GM21381 (cell line): ENCODE data around the gene SPNS3.

Experiments
- ATAC-seq: cut with Tn5 transposase; IDR thresholded peaks from one replicate; pipeline ENCODE4 v1.9.1; 2021; ENCODE audit warnings: mild to moderate bottlenecking, moderate library complexity; ENCODE audit not compliant: unreplicated experiment

Gene SPNS3

DNA sequence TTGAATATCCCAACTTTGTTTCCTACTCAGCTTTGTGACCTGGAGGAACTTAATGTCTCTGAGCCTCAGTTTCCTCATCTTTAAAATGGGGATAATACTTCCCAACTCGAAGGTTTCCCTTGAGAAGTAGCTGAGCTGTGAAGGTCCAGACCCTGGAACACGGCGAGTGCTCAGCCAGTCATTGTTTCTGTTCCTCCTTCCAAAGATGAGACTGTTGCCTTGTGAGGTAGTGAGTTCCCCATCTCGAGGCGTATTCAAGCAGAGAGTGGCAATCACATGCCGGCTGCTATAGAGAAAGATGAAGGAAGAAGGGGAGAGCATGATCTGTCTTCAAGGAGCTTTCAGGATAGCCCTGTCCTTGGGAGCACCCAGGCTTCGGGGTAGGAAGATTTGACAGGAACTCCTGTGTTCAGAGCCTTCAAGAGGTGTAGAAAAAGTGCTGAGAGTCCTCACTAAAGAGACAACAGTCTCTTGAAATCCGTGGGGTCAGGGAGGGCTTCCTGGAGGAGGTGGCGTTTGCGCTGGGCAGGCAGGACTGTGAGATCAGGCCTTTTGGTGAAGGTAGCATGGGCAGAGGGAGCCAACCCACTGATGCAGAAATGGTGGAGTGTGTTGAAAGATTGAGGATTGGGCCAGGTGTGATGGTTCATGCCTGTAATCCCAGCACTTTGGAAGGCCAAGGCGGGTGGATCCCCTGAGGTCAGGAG is 92.1 kb downstream of the SPNS3 start:
- ATAC-seq: no peak

- no peak for ATAC-seq
These were observed 93.4 kb downstream of the SPNS3 start for GRCh38 chr17:4527134-4527533.

DNA sequence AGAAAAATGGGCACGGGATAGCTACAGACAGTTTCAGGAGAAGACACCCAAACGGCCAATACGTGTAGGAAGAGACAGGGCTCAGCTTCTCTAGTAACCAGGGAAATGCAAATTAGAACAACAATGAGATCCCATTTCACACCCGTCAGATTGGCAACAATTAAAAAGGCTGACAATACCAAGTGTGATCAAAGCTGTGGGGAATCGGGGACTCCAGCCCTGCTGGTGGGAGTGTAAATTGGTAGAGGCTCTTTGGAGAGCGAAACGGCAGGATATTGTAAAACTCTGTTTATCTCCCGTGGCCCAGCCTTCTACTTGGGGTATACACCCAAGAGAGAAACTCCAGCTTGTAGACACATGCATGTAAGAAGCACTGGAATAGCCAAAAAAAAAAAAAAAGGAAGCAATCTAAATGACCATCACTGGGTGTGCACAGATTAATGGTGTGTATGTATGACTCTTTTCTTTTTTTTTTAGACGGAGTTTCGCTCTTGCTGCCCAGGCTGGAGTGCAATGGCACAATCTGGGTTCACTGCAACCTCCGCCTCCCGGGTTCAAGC is 93.9 kb downstream of the SPNS3 start:
- ATAC-seq: no peak

DNA sequence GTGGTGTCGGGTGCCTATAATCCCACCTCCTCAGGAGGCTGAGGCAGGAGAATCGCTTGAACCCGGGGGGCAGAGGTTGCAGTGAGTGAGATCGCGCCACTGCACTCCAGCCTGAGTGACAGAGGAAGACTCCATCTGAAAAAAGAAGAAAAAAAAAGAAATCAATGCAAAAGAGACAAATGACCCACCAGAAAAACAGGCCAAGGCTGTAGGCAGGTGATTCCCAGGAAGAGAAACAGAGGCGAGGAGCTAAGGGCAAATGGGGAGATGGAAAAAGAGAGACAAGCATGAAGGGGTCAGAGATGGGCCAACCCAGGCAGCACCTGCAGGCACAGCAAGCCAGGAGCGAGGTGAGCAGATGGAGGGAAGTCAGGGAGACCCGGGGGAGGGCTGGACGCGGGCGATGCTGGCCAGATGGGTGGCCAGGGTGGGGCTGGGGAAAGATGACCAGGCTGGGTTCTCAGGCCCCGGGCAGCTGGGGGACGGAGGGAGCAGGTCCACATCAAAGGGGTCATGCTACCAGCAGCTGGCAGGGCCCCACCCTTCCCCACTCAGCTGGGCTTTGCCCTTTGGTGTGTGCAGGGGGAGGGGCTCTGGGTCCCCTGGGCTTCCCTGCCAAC is 95.9 kb downstream of the SPNS3 start:
- no peak for ATAC-seq

GRCh38 chr17:4530799-4531730 is 97.3 kb downstream of the SPNS3 start:
- ATAC-seq: no peak

GRCh38 chr17:4531988-4532736 is 98.4 kb downstream of the SPNS3 start:
- ATAC-seq: no peak

DNA sequence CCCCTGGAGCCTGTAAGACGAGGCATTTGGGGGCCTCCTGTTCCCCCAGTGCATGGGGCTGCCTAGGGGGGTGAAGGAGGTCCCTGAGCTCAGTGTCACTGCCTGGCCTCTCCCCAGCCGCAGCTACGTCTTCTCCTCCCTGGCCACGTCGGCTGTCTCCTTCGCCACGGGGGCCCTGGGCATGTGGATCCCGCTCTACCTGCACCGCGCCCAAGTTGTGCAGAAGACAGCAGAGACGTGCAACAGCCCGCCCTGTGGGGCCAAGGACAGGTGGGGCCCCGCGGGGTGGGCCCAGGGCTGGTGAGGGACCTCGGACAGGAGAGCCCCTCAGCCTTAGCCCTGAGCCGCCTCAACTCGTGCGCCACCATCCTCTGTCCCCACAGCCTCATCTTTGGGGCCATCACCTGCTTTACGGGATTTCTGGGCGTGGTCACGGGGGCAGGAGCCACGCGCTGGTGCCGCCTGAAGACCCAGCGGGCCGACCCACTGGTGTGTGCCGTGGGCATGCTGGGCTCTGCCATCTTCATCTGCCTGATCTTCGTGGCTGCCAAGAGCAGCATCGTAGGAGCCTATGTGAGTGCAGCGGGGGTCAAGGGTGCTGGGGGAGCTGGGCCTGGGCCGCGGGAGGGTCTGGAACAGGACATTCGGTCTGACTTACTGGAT is 99.3 kb downstream of the SPNS3 start:
- no peak for ATAC-seq

- no peak for ATAC-seq
These were observed 100.1 kb downstream of the SPNS3 start for GRCh38 chr17:4533523-4534504.

GRCh38 chr17:4534515-4534914 is 100.8 kb downstream of the SPNS3 start:
- ATAC-seq: no peak

DNA sequence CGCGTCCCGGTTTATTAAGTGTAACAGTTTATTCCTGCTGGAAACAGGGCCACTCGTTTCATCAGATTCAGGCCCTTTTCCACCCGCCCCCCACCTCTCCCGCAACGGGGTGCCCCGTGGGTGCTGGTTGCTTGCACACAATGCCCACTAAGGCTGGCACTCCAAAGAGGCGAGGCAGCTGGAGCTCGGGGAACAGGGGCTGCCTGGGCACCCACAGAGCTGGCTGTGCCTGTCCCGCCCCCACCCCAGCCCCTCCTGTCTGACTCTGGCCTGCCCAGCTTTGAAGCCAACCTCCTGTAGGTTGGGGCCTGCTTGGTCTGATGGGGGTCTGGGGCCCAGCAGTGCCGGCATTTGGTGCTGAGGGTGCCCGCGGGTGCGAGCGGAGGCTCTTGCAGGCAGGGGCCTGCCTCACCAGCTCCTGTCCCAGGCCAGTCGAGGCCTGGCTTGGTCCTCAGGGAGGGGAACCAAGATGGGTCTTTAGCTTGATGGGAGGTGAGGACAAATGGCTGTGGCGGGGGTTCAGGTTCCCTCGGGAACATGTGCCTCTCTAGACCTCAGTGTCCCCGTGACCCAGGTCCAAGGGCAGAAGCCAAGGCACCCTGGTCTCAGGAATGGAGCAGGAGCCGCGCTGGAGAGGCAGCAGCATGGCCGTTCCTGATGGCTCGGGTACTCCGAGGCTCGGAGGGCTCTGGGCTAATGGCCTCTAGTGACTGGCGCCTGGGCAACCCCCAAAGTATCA is 101.4 kb downstream of the SPNS3 start:
- ATAC-seq: no peak

DNA sequence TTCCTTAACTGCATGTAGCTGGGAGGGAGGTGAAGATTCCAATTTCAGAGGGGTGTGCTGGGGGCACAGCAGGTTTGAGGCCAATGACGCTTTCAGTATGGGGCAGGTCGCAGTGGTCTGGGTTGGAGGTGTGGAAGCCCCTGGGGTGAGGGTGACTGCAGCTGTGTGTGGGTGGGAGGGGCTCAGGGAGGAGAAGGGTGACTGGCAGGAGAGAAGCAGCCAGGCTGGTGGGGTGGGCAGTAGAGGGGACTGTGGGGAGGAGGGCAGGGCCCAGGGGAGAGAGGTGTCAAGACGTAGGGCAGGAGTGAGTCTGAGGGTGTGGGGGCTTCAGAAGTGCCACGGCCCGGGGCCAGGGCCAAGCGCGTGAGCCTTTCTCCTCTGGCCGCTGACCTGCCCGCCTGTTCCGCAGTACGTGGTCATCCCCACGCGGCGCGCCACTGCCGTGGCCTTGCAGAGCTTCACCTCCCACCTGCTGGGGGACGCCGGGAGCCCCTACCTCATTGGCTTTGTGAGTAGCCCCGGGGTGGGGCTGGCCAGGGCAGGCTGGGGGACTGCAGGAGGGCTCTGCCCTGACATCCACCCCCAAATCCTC is 102.0 kb downstream of the SPNS3 start:
- ATAC-seq: no peak

- no peak for ATAC-seq
These were observed 102.6 kb downstream of the SPNS3 start for GRCh38 chr17:4536259-4536741.

DNA sequence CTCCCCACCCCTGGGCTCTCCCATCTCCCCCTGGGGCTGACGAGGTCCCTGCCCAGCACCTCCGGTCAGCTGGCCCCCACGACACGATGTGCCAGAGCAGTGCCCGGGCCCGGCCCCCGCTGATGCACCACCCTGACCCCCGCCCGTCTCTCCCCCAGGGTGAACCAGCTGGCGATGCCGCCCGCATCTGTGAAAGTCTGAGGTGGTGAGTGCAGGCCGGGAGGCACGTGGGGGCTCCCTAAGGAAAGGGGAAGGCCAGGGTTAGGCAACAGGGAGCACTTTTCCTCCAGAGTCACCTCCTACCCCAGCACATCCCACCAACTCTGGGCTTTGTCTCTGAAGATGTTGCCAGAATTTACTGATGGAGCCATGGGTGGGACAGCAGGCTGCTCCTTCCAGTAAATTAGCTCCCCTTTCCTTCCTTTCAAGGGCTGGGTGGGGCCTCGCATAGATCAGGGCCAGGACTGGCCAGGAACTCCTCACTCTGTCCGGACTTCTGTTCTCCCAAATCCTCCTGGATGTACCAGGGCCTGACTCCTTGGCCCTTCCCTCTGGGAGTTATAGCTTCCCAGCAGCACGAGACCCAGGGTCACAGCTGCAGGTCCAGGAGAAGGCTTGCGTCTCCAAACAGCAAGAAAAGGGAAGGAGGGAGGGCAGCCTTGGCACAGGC is 103.1 kb downstream of the SPNS3 start:
- no peak for ATAC-seq
